HEK293 (cell line): ENCODE data around the gene CTAGE8.
"Not testable (repeated sequence)": the region's sequence is repeated elsewhere in the genome, so short reads cannot be mapped to it uniquely, and the experiment has no call there.

Source experiments
- GFI1B ChIP-seq: fragments of 450-650 bp; formaldehyde crosslinking; IDR thresholded peaks from 2 replicates; pipeline ENCODE4 v1.5.1; 2016; ENCODE audit warnings: missing biosample characterization, missing genetic modification characterization
- KLF8 ChIP-seq: fragments of 450-650 bp; formaldehyde crosslinking; IDR thresholded peaks from 2 replicates; pipeline ENCODE4 v1.5.1; 2016; ENCODE audit warnings: missing biosample characterization, missing genetic modification characterization
- WT1 ChIP-seq: fragments of 450-650 bp; formaldehyde crosslinking; IDR thresholded peaks from 2 replicates; pipeline ENCODE4 v1.5.1; 2016; ENCODE audit warnings: missing biosample characterization, missing genetic modification characterization
- YY1 ChIP-seq: fragments of 450-650 bp; formaldehyde crosslinking; IDR thresholded peaks from 2 replicates; pipeline ENCODE4 v1.5.1; 2018; ENCODE audit warnings: missing biosample characterization, missing genetic modification characterization
- ZBTB21 ChIP-seq: fragments of 450-650 bp; formaldehyde crosslinking; IDR thresholded peaks from 2 replicates; pipeline ENCODE4 v1.5.1; 2017; ENCODE audit warnings: missing biosample characterization, missing genetic modification characterization
- ZFHX2 ChIP-seq: fragments of 450-650 bp; formaldehyde crosslinking; conservative IDR thresholded peaks from 2 replicates; pipeline ENCODE4 v1.5.1; 2016; ENCODE audit warnings: missing biosample characterization, missing genetic modification characterization
- ZNF23 ChIP-seq: fragments of 450-650 bp; formaldehyde crosslinking; IDR thresholded peaks from 2 replicates; pipeline ENCODE4 v1.5.1; 2016; ENCODE audit warnings: missing biosample characterization, missing genetic modification characterization, borderline replicate concordance
- TF ChIP-seq, protein P1 (sequence below): fragments of 450-650 bp; formaldehyde crosslinking; IDR thresholded peaks from 2 replicates; pipeline ENCODE4 v1.5.1; 2016; ENCODE audit warnings: missing biosample characterization, missing genetic modification characterization
- TF ChIP-seq, protein P2 (sequence below): fragments of 450-650 bp; formaldehyde crosslinking; IDR thresholded peaks from 2 replicates; pipeline ENCODE4 v1.5.1; 2016; ENCODE audit warnings: missing biosample characterization, missing genetic modification characterization
- TF ChIP-seq, protein P3 (sequence below): fragments of 450-650 bp; formaldehyde crosslinking; IDR thresholded peaks from 2 replicates; pipeline ENCODE4 v1.5.1; 2017; ENCODE audit warnings: missing biosample characterization, missing genetic modification characterization
- TF ChIP-seq, protein P4 (sequence below): fragments of 450-650 bp; formaldehyde crosslinking; IDR thresholded peaks from 2 replicates; pipeline ENCODE4 v1.5.1; 2016; ENCODE audit warnings: missing biosample characterization, missing genetic modification characterization, low read depth

DNA sequence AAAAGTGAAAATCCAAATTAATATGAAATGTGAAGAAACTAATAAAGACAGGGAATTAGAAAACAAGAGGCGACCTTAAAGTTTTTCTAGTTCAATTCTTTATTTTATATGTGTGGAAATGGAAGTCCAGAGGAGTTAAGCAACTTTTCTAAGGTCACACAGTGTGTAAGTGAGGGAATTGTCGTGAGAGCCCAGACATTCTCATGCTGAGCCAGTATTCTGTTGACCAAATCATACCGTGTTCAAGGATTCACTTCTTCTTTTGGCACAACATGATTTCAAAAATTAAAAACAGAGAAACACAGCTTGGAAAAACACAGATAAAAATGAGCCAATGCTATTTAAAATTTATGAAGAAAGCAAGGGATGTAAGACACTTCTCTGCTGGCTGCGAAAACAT, 42.2 kb downstream of the CTAGE8 start:
- TF ChIP-seq ZFHX2 (tag by site-specific recombination); WT1 (tag by site-specific recombination); ZNF23; GFI1B (tag by site-specific recombination); YY1 (tag by site-specific recombination); ZBTB21; KLF8 (tag by site-specific recombination): not testable (repeated sequence)
- TF ChIP-seq, protein P1, sequence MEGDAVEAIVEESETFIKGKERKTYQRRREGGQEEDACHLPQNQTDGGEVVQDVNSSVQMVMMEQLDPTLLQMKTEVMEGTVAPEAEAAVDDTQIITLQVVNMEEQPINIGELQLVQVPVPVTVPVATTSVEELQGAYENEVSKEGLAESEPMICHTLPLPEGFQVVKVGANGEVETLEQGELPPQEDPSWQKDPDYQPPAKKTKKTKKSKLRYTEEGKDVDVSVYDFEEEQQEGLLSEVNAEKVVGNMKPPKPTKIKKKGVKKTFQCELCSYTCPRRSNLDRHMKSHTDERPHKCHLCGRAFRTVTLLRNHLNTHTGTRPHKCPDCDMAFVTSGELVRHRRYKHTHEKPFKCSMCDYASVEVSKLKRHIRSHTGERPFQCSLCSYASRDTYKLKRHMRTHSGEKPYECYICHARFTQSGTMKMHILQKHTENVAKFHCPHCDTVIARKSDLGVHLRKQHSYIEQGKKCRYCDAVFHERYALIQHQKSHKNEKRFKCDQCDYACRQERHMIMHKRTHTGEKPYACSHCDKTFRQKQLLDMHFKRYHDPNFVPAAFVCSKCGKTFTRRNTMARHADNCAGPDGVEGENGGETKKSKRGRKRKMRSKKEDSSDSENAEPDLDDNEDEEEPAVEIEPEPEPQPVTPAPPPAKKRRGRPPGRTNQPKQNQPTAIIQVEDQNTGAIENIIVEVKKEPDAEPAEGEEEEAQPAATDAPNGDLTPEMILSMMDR, result not testable (repeated sequence)
- TF ChIP-seq, protein P2, sequence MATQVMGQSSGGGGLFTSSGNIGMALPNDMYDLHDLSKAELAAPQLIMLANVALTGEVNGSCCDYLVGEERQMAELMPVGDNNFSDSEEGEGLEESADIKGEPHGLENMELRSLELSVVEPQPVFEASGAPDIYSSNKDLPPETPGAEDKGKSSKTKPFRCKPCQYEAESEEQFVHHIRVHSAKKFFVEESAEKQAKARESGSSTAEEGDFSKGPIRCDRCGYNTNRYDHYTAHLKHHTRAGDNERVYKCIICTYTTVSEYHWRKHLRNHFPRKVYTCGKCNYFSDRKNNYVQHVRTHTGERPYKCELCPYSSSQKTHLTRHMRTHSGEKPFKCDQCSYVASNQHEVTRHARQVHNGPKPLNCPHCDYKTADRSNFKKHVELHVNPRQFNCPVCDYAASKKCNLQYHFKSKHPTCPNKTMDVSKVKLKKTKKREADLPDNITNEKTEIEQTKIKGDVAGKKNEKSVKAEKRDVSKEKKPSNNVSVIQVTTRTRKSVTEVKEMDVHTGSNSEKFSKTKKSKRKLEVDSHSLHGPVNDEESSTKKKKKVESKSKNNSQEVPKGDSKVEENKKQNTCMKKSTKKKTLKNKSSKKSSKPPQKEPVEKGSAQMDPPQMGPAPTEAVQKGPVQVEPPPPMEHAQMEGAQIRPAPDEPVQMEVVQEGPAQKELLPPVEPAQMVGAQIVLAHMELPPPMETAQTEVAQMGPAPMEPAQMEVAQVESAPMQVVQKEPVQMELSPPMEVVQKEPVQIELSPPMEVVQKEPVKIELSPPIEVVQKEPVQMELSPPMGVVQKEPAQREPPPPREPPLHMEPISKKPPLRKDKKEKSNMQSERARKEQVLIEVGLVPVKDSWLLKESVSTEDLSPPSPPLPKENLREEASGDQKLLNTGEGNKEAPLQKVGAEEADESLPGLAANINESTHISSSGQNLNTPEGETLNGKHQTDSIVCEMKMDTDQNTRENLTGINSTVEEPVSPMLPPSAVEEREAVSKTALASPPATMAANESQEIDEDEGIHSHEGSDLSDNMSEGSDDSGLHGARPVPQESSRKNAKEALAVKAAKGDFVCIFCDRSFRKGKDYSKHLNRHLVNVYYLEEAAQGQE (tag by site-specific recombination), result not testable (repeated sequence)
- TF ChIP-seq, protein P3, sequence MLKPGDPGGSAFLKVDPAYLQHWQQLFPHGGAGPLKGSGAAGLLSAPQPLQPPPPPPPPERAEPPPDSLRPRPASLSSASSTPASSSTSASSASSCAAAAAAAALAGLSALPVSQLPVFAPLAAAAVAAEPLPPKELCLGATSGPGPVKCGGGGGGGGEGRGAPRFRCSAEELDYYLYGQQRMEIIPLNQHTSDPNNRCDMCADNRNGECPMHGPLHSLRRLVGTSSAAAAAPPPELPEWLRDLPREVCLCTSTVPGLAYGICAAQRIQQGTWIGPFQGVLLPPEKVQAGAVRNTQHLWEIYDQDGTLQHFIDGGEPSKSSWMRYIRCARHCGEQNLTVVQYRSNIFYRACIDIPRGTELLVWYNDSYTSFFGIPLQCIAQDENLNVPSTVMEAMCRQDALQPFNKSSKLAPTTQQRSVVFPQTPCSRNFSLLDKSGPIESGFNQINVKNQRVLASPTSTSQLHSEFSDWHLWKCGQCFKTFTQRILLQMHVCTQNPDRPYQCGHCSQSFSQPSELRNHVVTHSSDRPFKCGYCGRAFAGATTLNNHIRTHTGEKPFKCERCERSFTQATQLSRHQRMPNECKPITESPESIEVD (tag by site-specific recombination), result not testable (repeated sequence)
- TF ChIP-seq, protein P4, sequence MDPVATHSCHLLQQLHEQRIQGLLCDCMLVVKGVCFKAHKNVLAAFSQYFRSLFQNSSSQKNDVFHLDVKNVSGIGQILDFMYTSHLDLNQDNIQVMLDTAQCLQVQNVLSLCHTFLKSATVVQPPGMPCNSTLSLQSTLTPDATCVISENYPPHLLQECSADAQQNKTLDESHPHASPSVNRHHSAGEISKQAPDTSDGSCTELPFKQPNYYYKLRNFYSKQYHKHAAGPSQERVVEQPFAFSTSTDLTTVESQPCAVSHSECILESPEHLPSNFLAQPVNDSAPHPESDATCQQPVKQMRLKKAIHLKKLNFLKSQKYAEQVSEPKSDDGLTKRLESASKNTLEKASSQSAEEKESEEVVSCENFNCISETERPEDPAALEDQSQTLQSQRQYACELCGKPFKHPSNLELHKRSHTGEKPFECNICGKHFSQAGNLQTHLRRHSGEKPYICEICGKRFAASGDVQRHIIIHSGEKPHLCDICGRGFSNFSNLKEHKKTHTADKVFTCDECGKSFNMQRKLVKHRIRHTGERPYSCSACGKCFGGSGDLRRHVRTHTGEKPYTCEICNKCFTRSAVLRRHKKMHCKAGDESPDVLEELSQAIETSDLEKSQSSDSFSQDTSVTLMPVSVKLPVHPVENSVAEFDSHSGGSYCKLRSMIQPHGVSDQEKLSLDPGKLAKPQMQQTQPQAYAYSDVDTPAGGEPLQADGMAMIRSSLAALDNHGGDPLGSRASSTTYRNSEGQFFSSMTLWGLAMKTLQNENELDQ (tag by site-specific recombination), result not testable (repeated sequence)
